Common myeloid progenitor, CD34-positive (primary cell): Measurements from ENCODE around the gene FSTL3.
"Not testable (repeated sequence)": the region's sequence is repeated elsewhere in the genome, so short reads cannot be mapped to it uniquely, and the experiment has no call there.

Source experiments
- CTCF ChIA-PET: fragments of 350-600 bp; sonication (Branson Sonifier 250); formaldehyde crosslinking; loops from one replicate; lab custom pipeline; 2021; ENCODE audit warnings: antibody characterized with exemption; lab: Charles Lee
- POLR2A ChIA-PET: fragments of 350-600 bp; sonication (Branson Sonifier 250); formaldehyde crosslinking; loops from one replicate; lab custom pipeline; 2021; ENCODE audit warnings: antibody characterized with exemption; lab: Charles Lee
- DNase-seq, 3 donors: peaks; one replicate each; pipeline versions ENCODE4 v3.0.0 to v3.0.0-alpha.2; 2013
- H3K27ac ChIP-seq, 2 experiments: 1 replicate in 1 of 2; 2 replicates in 1 of 2; pipeline ENCODE4 v1.7.0; 2013; ENCODE audit warnings: inconsistent platforms in 2 of 2, low read length in 2 of 2, mild to moderate bottlenecking in 2 of 2, low read depth in 1 of 2, moderate library complexity in 1 of 2; ENCODE audit not compliant: severe bottlenecking in 2 of 2, insufficient read depth in 1 of 2, poor library complexity in 1 of 2
- H3K27me3 ChIP-seq, 5 experiments: replicated peaks in 2 of 5; 1 replicate in 3 of 5; 2 replicates in 2 of 5; pipeline versions ENCODE4 v1.6.1 to v1.7.0; 2013; ENCODE audit warnings: low read length in 4 of 5, mild to moderate bottlenecking in 2 of 5, moderate library complexity in 2 of 5, inconsistent platforms in 1 of 5; ENCODE audit not compliant: insufficient read depth in 5 of 5, control insufficient read depth in 4 of 5
- H3K36me3 ChIP-seq, 4 experiments: 1 replicate in 2 of 4; 2 replicates in 2 of 4; pipeline versions ENCODE4 v1.6.1 to v1.7.0; 2013; ENCODE audit warnings: low read length in 3 of 4, control low read depth in 1 of 4, mild to moderate bottlenecking in 1 of 4; ENCODE audit not compliant: control insufficient read depth in 4 of 4, insufficient read depth in 4 of 4
- H3K4me1 ChIP-seq, 4 experiments: 1 replicate in 3 of 4; 2 replicates in 1 of 4; pipeline versions ENCODE4 v1.6.1 to v1.7.1; 2013; ENCODE audit warnings: low read length in 3 of 4, mild to moderate bottlenecking in 3 of 4, control low read depth in 1 of 4, inconsistent platforms in 1 of 4, moderate library complexity in 1 of 4; ENCODE audit not compliant: control insufficient read depth in 4 of 4, insufficient read depth in 4 of 4; ENCODE audit errors: control extremely low read depth in 1 of 4
- H3K4me3 ChIP-seq, 7 experiments: 1 replicate in 4 of 7; 2 replicates in 3 of 7; pipeline versions ENCODE4 v1.5.1 to v1.7.0; 2013; ENCODE audit warnings: mild to moderate bottlenecking in 7 of 7, low read length in 6 of 7, moderate library complexity in 6 of 7, inconsistent platforms in 2 of 7, low read depth in 2 of 7, control low read depth in 1 of 7; ENCODE audit not compliant: insufficient read depth in 4 of 7, control insufficient read depth in 1 of 7; ENCODE audit errors: extremely low read depth in 1 of 7
- H3K9me3 ChIP-seq, 5 experiments: 1 replicate in 4 of 5; 2 replicates in 1 of 5; pipeline versions ENCODE4 v1.6.1 to v1.7.1; 2013; ENCODE audit warnings: low read length in 4 of 5, mild to moderate bottlenecking in 2 of 5, inconsistent platforms in 1 of 5, low read depth in 1 of 5, moderate library complexity in 1 of 5; ENCODE audit not compliant: control insufficient read depth in 4 of 5, insufficient read depth in 2 of 5; ENCODE audit errors: control extremely low read depth in 1 of 5
- WGBS: methylation state at CpG from one replicate; pipeline ENCODE4 v1.1.5; 2013; ENCODE audit not compliant: insufficient coverage; 5-methylcytosine and 5-hydroxymethylcytosine counted together

FSTL3 gene

DNA sequence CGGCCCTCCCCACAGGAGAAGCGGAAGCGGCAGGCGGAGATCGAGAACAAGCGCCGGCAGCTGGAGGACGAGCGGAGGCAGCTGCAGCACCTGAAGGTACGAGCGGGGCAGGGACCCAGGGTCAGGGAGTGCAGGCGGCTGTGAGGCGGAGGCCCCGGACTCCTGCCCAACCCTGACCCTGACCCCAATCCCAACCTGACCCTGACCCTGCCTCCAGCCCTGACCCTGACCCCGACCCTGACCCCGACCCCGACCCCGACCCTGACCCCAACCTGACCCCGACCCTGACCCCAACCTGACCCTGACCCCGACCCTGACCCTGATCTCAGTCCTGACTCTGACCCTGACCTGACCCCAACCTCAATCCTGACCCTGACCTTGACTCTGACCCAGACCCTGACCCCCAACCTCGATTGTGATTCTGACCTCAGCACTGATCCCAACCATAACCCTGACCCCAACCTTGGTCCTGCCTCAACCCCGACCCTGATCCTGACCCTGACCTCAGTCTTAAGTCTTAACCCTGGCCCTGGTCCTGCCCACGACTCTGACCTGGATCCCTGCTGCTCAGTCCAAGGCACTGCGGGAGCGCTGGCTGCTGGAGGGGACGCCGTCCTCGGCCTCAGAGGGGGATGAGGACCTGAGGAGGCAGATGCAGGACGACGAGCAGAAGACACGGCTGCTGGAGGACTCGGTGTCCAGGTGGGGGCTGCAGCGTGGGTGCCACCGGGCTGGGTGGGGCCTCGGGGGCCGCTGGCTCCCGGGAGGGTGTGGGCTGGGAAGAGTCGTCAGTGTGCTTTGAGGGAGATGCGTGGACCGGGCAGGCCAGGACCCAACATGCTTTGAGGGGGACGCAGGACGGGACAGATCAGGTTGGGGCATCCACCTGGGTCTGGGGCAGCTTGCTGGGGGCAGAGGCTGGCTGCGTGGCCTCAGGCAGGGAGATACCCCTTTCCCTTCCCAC, 51.1 kb downstream of the FSTL3 start:
- H3K36me3 ChIP-seq, result peaks cover 0 to 6% (median 0%) of the 10 kb centered on the region in 4 experiments

GRCh38 chr19:728011-728410, 51.8 kb downstream of the FSTL3 start:
- Histone ChIP-seq H3K36me3 (peaks cover 0 to 6% (median 0%) of the 10 kb centered on the region in 4 experiments), H3K4me3 (no peak overlapping the region), H3K27me3 (no peaks in the 10 kb centered on the region), H3K27ac (no peak overlapping the region), H3K4me1 (peaks cover 0 to 15% (median 10%) of the 10 kb centered on the region in 4 experiments), H3K9me3 (no peaks in the 10 kb centered on the region)
- ChIA-PET POLR2A (interaction anchor here (1.0 kb wide), 1 partner anchor 13 kb away, joined by 4 read pairs; no protein-coding TSS in a partner anchor), CTCF (interaction anchor here (0.6 to 1.0 kb wide), 2 partner anchors 16 to 143 kb away, joined by 3 to 4 read pairs; no protein-coding TSS in a partner anchor)
- no peak for DNase-seq
- WGBS, result 59% methylated on average over 15 of the region's 26 CpGs

More for the DNA sequence above, 51.1 kb downstream of the FSTL3 start:
- no peaks in the 10 kb centered on the region for H3K27me3 ChIP-seq
- 96% methylated on average over 32 of the region's 43 CpGs for WGBS
- ChIA-PET CTCF (interaction anchor here (0.6 to 1.0 kb wide), 3 partner anchors 17 to 142 kb away, joined by 3 to 4 read pairs (median 3); partner anchors contain the start of gene PALM), POLR2A (interaction anchor here (1.0 kb wide), 1 partner anchor 14 kb away, joined by 4 read pairs; no protein-coding TSS in a partner anchor)
- no peak overlapping the region for H3K4me3 ChIP-seq
- H3K27ac ChIP-seq, result no peak overlapping the region
- H3K4me1 ChIP-seq, result peaks cover 0 to 18% (median 11%) of the 10 kb centered on the region in 4 experiments
- DNase-seq, result no peak
- H3K9me3 ChIP-seq, result no peaks in the 10 kb centered on the region

- H3K4me3 ChIP-seq, H3K36me3 ChIP-seq, H3K27me3 ChIP-seq, POLR2A ChIA-PET, H3K27ac ChIP-seq, H3K9me3 ChIP-seq, DNase-seq: not testable (repeated sequence)
- WGBS, result 93% methylated on average over 11 of the region's 15 CpGs
- CTCF ChIA-PET, result interaction anchor here (0.9 to 3.6 kb wide), 2 partner anchors 11 to 22 kb away, joined by 3 to 14 read pairs; no protein-coding TSS in a partner anchor
- peaks cover 0 to 16% (median 14%) of the 10 kb centered on the region in 4 experiments for H3K4me1 ChIP-seq
Observed at GRCh38 chr19:729564-729963, 53.4 kb downstream of the FSTL3 start.

DNA sequence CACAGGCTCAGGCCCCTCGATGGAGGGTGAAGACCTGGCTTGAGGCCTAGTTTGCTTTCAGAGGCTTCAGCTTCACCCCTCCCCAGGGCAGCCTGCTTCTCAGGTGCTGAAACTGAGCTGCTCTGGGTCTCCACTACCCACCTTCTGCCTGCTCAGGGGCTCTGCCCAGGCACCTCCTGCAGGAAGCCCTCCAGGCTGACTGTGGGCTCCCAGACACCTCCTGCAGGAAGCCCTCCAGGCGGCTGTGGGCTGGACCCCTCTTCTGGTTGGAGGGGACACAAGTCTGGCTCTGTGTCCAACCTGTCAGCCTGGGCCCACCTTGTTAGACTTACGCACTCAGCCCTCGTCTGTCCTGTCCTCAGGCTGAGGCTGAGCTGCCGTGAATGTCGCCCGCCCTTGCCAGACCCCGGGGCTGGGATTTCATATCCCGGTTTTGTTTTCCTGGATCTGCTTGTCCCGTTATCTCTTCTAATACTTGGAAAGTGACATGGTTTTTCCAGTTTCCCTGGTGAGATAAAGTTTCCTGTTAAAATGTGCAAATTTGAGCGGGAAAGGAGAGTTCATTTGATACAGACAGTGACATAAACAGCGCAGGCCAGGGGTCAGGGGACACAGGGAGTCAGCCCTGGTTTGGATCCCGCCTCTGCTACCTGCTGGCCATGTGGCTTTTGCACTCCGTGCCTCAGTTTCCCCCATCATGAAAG, 53.9 kb downstream of the FSTL3 start:
- WGBS, result 92% methylated on average over 14 of the region's 14 CpGs
- H3K9me3 ChIP-seq, result no peaks in the 10 kb centered on the region
- no peaks in the 10 kb centered on the region for H3K27me3 ChIP-seq
- peaks cover 0 to 16% (median 14%) of the 10 kb centered on the region in 4 experiments for H3K4me1 ChIP-seq
- H3K4me3 ChIP-seq, result no peak overlapping the region
- ChIA-PET POLR2A (no interaction called here), CTCF (interaction anchor here (0.9 to 3.6 kb wide), 2 partner anchors 10 to 22 kb away, joined by 3 to 14 read pairs; no protein-coding TSS in a partner anchor)
- peaks cover 0 to 6% (median 0%) of the 10 kb centered on the region in 4 experiments for H3K36me3 ChIP-seq
- H3K27ac ChIP-seq, result no peak overlapping the region
- no peak for DNase-seq

DNA sequence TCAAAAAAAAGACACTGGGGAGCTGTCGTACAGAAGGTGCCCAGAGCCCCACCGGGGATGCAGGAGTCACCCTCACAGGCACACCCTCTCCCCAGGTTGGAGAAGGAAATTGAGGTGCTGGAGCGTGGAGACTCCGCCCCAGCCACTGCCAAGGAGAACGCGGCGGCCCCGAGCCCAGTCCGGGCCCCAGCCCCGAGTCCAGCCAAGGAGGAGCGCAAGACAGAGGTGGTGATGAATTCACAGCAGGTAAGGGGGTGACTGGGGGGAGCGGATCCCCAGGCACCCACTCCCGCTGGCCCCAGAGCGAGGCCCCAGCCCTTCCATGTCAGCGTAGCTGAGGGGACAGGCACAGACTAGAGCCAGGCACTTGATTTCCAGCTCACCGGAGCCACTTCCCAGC, 54.8 kb downstream of the FSTL3 start:
- CTCF ChIA-PET, result interaction anchor here (1.2 to 3.6 kb wide), 3 partner anchors 8 to 25 kb away, joined by 3 to 14 read pairs (median 5); no protein-coding TSS in a partner anchor
- WGBS, result 97% methylated on average over 10 of the region's 16 CpGs
- peaks cover 0 to 6% (median 0%) of the 10 kb centered on the region in 4 experiments for H3K36me3 ChIP-seq
- no peaks in the 10 kb centered on the region for H3K9me3 ChIP-seq
- H3K4me1 ChIP-seq, result peaks cover 0 to 16% (median 14%) of the 10 kb centered on the region in 4 experiments
- POLR2A ChIA-PET, result no interaction called here
- H3K27ac ChIP-seq, result no peak overlapping the region
- DNase-seq, result no peak
- no peaks in the 10 kb centered on the region for H3K27me3 ChIP-seq
- H3K4me3 ChIP-seq, result no peak overlapping the region

GRCh38 chr19:732148-733069, 56.2 kb downstream of the FSTL3 start:
- peaks cover 0 to 14% (median 12%) of the 10 kb centered on the region in 4 experiments for H3K4me1 ChIP-seq
- DNase-seq, result no peak
- ChIA-PET POLR2A (no interaction called here), CTCF (interaction anchor here (0.9 to 3.6 kb wide), 7 partner anchors 8 to 66 kb away, joined by 3 to 14 read pairs (median 3); no protein-coding TSS in a partner anchor)
- H3K27me3 ChIP-seq, result no peaks in the 10 kb centered on the region
- WGBS, result 79% methylated on average over 19 of the region's 24 CpGs
- no peak overlapping the region for H3K4me3 ChIP-seq
- no peak overlapping the region for H3K27ac ChIP-seq
- H3K9me3 ChIP-seq, result no peaks in the 10 kb centered on the region
- H3K36me3 ChIP-seq, result peaks cover 0 to 6% (median 0%) of the 10 kb centered on the region in 4 experiments
